CD4-positive, alpha-beta T cell treated with Interleukin-21 for 1 hour (primary cell): ENCODE data around the gene LRG1.

ENCODE experiments used
- DNase-seq: peaks from one replicate; pipeline ENCODE4 v3.0.0-alpha.2; 2020

LRG1 gene

DNA sequence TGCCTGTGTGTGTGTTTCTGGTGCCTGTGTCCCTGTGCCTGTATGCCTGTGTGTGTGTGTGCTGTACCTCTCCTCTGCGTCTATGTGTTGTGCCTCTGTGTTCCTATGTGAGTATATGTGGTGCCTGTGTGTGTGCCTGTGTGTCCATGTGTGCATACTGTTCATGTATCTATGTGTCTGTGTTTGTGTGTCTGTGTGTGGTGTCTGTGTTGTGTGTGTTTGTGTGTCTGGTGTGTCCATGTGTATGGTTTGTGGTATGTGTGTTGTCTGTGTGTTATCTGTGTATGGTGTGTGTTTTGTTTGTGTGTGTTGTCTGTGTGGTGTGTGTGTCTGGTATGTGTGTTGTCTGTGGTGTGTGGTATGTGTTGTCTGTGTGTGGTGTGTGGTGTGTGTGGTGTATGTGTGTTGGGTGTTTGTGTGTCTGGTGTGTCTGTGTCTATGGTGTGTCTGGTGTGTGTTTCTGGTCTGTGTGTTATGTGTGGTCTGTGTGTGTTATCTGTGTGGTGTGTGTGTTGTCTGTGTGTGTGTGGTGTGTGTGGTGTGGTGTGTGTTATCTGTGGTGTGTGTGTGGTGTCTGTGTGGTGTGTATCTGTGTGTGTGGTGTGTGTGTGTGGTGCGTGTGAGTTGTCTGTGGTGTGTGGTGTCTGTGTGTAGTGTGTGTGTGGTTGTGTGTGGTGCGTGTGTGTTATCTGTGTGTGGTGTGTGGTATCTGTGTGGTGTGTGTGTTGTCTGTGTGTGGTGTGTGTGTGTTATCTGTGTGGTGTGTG, 47.3 kb downstream of the LRG1 start:
- DNase-seq: no peak

DNA sequence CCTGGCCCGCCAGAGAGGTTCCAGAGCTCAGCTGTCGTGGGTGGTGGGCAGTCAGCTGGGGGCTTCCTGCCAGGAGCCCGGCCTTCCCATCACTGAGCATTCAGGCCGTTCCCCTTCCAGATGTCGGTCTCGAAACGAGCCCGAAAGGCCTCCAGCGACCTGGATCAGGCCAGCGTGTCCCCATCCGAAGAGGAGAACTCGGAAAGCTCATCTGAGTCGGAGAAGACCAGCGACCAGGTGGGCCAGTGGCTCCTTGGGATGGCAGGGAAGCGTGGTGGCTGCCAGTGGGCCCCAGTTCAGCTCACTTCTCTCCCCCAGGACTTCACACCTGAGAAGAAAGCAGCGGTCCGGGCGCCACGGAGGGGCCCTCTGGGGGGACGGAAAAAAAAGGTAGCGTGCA, 48.4 kb downstream of the LRG1 start:
- DNase-seq: no peak

DNA sequence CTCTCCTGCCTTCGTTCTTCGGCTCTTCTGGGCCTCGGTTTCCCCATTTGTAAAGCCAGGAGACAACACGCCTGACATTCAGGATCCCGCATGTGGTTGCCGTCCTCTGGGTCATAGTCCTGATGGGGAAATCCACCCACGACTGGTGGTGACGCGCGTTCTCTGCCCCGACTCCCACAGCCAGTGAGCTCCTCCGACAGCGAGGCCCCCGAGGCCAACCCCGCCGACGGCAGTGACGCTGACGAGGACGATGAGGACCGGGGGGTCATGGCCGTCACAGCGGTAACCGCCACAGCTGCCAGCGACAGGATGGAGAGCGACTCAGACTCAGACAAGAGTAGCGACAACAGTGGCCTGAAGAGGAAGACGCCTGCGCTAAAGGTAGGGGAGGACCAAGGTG, 51.3 kb downstream of the LRG1 start:
- no peak for DNase-seq

DNA sequence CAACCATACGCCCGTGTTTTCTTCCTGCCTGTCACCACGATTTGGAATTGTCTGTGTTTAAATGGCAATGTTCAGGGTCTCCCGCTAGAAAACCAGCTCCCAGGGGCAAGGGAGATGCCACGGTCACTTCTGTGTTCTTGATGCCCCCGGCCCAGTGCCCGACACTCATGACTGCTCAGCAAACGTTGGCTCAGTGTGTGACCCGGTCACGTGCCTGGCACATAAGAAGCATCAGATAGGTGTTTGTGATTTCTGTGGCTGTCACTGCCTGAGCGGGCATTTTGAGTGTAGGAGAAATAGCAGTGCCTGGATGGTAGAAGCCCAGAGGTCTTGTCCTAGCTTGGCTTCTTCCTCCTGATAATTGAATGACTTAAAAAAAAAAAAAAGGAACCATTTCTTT, 52.3 kb downstream of the LRG1 start:
- no peak for DNase-seq
